HG02798 (cell line): ENCODE results near the gene LRRC8D.
A peak's percentile ranks its signal among the peaks of the same experiment; 100 is the strongest.

ENCODE experiments used
- ATAC-seq: cut with Tn5 transposase; IDR thresholded peaks from one replicate; pipeline ENCODE4 v1.9.1; 2021; ENCODE audit warnings: mild to moderate bottlenecking; ENCODE audit not compliant: unreplicated experiment, poor library complexity

LRRC8D gene

DNA sequence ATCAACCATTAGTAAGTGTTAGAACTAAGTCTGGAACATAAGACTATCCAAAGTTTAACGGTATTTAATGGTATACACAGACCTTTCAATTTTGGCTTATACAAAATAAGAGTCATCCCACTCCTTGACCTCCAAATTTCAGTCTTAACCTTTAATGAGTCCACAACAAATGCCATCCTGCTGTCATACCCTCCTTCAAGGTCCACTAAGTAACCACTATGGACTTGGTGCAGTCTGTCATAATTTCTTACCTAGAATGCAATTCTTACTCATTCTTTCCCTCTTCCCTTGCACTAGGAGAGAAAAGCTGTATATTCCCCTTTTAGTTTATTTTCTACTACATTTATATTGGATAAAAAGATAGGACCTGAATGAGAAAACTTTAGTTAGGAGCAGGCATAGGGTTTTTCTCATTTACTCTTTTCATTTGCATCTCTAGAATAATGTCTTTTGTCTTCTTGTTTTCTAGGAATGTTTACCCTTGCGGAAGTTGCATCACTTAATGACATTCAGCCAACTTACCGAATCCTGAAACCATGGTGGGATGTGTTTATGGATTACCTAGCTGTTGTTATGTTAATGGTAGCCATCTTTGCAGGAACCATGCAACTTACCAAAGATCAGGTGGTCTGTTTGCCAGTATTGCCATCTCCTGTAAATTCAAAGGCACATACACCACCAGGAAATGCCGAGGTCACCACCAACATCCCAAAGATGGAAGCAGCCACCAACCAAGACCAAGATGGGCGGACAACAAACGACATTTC, 111.9 kb downstream of the LRRC8D start:
- no peak for ATAC-seq

DNA sequence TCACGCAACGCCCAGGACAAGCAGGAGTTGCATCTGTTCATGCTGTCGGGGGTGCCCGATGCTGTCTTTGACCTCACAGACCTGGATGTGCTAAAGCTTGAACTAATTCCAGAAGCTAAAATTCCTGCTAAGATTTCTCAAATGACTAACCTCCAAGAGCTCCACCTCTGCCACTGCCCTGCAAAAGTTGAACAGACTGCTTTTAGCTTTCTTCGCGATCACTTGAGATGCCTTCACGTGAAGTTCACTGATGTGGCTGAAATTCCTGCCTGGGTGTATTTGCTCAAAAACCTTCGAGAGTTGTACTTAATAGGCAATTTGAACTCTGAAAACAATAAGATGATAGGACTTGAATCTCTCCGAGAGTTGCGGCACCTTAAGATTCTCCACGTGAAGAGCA, 113.6 kb downstream of the LRRC8D start:
- no peak for ATAC-seq

DNA sequence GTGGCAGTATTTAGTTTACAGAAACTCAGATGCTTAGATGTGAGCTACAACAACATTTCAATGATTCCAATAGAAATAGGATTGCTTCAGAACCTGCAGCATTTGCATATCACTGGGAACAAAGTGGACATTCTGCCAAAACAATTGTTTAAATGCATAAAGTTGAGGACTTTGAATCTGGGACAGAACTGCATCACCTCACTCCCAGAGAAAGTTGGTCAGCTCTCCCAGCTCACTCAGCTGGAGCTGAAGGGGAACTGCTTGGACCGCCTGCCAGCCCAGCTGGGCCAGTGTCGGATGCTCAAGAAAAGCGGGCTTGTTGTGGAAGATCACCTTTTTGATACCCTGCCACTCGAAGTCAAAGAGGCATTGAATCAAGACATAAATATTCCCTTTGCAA, 114.4 kb downstream of the LRRC8D start:
- ATAC-seq: no peak

DNA sequence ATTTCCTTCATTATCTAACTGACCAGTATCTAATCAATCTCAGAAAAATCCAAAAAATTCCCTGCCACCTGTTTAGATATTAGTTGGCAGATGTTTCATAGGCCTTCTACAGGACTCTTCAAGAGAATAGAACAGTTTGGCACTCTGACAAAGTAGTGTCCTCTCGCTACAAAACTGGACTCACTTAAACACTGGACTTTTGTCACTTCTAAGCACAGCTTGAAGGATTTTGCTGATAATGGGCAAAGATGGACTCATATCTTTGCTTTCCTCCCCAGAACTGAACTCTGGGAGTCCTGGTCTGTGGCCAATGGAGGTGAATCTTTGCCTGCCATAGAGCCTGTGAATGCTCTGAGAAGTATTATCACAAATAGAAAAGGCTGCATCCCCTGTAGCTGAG, 115.9 kb downstream of the LRRC8D start:
- no peak for ATAC-seq

DNA sequence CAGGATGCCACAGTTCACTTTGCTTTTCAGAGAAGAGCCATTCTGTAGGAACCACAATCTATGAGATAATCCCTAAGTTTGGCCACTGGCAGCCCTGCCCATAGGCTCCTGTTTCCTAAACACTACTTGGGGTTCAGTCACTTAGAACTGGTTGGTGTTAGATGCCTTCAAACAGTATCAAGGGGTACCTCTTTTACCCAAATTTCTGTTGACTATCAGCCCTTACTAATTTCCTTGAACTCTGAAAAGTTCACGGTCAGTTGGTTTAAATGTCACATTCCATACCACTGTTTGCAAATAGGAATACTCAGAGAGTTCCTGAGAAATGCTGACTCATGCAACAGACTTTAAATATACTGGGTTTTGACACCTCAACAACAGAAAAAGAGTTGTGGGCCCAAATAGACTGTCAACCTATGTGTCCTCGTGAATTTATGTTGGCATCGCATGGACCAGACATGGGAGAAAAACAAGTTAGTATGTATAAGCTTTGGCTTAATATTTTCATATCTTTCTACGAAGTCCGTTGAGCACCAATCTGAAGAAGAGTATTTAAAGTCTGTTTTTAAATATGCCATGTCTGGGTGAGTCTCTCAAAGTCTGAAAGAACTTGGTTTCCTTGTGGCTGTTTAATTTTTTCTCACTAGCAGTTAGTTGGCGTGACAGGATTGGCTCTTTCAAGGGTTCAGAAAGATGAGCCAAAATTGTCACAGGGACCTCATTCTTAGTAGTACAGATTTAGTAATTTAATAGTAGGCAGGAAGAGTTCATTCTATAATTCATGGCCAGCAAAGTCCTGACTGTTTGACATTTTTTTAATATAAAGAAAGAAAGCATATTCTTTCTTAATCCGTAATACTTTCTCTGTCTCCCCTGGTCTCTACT, 117.6 kb downstream of the LRRC8D start:
- ATAC-seq: no peak

DNA sequence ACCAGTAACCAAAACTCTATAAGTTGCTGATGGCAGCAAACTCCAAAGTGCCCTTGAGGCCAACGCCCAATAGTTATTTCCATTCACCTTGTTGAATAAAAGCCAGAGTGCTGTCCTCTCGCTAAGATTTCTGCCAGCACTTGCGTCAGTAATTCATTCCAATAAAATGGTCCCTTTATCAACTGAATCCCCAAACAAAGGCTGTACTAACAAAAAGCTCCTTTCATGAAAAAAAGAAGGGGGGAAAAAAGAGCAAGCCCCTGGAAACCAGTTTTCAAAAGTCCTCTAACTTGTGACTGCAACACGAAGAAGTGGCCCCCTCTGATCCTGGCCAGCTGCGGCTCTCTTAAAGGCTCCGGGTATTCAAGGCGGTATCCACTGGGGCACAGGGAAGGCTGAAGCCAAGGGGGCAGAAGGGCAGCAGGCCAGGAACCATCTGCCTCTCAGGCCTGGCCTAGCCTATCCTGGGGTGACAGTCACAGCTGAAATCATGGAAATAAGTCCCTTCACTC, 118.3 kb downstream of the LRRC8D start:
- ATAC-seq: no peak

DNA sequence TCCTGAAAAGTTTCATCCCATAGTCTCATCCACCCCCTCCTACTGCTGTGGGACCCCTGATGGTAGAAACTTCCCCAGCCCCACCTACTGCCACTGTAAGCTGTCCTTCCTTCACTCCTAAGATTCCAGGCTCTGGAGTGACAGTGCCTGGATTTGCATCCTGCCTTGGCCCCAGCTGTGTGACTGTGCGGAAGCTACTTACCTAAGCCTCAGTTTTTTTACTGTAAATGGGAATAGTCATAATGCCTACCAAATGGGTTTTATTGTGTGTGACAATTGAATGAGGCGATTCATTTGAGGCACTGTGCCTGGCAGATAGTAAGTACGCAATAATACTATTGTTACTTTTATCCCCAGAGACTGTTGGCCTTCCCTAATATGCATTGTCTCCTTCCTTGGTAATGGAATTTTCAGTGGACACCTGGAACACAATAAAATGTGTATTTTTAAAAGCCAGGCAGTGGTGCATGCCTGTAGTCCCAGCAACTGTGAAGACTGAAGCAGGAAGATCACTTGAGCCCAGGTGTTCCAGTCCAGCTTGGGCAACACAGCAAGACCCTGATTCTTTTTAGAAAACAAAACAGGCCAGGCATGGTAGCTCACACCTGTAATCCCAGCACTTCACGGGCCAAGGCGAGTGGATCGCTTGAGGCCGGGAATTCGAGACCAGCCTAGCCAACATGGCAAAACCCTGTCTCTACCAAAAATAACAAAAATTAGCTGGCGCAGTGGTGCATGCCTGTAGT, 119.0 kb downstream of the LRRC8D start:
- no peak for ATAC-seq

DNA sequence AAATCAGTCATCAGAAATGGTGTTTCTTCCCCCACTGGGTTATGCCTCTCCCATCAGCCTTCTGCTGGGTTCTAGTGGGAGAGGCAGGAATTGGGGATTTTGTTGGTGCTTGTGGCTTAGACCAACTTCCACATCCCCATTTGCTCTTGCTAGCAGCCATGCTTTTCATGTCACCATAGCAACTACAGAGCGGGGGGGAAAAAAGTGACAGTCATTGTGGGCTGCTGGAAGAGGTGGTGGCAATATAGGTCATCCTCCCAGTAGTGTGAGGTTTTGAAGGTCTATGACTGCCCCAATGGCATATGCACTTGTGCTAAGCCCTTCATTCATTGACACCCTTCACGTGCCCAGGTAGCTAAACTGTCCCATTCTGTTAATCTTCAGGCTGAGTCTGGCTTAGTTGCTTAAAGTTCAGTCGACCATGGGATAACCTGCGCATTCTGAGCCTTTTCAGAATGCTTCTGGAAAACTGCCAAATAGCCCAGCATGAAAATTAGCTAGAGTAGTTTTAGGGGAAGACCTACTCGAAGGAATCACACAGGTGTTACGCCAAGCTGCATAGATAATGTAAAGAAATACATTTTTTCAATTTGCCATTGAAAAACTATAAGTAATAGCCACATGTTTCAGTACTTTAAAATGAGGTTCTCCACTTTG, 120.4 kb downstream of the LRRC8D start:
- ATAC-seq: peak; percentile 28

DNA sequence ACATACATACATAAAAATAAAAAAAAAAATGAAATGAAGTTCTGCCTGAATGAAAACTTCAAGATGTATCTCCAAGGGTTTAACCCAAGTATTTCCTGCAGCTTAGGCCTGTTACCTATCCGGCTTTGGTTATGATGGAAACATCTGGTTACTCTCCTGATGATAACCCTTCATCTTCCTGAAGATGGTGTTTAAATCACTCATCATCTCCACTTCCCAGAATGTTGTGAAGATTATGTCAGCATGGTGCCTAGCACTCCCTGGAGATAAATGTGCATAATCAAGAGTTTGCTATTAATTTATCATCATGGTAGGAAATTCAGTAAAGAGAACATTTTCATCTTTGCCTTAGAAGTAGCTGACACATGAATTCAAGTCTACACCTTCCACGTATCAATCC, 121.2 kb downstream of the LRRC8D start:
- ATAC-seq: no peak

DNA sequence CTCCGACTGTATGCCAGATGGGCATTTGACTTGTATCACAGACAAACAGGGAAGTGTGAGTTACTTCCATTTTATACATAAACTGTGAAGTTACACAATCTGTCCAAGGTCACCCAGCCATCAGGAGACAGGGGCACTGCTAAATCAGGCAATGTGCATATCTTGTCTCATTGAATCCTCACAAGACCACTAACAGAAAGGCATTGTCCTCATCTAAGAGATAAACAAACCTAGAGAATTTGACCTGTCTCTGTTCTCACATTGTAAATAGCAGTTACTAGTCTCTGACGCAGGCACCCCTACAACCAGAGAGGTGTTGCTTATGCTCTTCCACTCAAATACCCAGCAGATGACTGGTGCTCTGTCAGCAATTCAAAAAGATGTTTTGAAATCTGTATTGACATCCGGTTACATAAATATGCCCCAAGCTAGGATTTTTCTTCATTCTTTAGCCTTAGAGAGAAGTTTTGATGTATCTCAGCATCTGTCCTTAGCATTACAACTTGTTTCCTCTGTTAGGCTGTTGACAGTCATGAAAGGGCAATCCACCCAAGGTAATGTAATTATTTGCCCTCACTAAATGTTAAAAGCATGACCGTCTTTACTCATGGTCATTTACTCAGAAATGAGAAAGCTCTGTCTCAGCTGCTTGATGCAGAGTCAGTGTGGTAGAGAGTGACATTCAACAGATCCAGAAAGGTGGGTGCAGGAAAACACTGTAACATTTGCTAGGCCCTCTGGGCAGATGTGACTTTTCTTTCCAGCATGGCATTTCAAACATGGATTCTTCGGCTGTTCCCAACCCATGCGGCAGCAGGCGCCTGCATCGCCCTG, 122.2 kb downstream of the LRRC8D start:
- no peak for ATAC-seq

DNA sequence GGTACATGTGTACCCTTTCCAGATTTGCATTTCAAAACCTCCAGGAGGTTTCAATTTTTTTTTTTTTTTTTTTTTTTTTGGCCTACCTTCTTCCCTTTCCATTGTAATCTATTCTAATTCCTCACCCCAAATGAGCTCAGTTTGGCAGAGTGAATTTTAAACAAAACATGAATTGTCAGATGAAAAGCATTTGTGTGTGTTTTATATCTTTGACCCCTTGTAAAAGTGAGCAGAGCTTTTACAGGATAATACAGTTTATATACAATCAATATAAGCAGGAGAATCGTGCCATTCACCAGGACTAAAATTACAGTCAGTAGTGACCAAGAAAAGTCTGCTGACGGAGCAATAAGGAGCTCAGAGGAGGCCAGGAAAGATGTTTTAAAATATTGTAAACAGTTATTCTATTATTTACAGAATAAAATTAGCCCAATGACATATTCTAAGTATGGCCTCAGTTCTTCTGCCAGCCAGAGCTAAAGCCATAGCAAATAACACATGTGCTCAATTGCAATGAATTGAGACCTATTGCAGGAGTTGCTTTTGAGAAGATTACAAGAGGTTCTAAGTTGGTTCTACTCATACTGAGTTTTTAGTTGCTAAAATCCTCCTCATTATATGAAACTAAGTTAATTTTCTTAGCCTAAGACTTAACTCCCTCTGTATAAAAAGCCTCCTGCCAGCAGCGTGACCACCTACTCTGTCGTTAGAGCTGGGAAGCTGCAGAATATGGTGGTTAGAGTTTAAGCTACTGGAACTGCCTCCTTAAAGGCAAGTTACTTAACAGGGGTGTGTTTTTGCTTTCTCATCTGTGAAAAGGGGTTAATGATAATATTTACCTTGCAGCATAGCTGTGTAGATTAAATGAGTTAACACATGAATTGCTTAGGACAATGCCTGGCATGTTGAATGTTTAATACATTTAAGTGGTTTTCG, 123.3 kb downstream of the LRRC8D start:
- ATAC-seq: no peak

DNA sequence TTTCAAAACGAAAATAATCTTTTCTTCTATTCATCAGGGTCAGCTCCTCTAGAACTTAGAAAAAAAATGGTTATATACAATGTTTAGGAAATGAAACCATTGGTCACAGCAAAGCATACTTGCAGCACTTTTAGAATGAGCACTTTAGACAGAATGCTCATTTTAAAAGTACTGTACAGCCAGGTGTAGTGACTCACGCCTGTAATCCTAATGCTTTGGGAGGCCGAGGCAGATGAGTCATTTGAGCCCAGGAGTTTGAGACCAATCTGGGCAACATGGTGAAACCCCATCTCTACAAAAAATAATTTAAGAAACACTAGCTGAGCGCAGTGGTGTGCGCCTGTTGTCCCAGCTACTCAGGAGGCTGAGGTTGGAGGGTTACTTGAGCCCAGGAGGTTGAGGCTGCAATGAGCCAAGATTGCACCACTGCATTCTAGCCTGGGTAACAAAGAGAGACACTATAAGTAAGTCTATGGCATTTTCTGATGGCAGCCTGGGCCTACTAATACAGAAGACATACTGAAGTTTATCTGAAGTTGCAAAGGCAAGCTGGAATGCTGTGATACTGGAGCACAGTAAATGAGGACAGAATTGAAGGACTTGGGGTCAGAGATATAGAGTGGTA, 125.1 kb downstream of the LRRC8D start:
- peak; percentile 88 for ATAC-seq

DNA sequence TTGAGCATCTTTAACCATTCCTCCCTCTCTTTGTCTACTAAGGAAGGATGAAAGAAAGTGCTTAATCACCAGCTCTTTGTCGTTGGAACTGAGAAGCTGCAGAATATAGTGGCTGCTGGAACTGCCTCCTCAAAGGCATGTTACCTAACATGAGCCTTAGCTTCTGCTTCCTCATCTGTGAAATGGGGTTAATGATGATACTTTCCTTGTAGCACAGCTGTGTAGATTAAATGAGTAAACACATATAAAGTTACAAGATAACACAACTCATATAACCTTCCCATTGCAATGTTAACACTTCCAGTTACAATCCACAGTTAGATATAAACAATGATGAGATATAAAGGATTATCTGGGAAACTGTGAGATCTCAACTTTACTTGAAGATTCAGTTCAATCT, 125.7 kb downstream of the LRRC8D start:
- no peak for ATAC-seq

DNA sequence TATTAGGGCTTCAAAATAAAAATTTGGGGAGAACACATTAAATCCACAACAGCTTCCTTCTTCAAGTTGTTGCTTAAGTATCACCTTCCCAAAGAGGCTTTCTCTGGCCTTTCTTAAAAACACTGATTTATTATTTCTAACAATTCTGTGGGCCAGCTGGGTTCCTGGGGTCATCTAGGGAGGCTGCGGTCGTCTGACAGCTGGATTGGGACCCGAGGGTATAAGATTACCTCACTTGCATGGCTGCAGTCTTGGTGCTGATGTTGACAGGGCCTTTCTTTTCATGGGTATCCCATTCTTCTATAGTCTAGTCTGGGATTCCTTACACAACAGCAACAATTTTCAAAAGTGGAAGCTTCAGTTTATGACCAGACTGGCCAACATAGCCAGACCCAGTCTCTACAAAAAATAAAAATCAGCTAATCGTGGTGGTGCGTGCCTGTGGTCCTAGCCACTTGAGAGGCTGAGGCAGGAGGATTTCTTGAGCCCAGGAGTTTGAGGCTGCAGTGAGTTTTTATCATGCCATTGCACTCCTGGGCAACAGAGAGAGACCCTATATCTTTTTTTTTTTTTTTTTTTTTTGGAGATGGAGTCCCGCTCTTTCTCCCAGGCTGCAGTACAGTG, 128.0 kb downstream of the LRRC8D start:
- ATAC-seq: no peak

DNA sequence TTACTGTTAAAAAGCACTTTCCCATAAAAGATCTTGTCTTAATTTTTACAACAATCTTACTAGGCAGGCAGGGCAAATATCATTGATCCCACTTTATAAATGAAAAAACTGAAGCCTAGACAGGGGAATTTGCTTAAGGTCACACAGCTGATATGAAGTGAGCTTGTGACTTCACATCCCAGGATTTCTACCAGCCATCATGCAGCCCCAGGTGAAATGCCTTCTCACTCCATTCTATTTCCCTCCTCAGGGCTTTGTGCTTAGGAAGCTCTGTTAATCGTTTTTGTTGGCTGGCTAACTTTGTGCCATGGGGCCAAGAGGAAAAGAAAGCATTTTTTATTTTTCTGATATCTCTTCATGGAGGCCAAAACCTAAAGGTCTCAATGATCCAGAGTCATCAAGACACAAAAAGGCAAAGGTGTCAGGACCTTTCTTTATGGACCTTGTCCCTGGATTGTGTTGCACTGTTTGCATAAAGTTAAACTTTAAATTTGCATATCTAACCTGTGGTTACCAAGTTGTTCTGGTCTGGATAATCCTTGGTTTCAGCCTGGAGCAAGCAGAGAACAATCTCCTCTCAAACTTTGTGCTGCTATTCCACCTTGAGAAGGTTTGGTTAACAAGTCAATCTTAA, 129.3 kb downstream of the LRRC8D start:
- no peak for ATAC-seq

DNA sequence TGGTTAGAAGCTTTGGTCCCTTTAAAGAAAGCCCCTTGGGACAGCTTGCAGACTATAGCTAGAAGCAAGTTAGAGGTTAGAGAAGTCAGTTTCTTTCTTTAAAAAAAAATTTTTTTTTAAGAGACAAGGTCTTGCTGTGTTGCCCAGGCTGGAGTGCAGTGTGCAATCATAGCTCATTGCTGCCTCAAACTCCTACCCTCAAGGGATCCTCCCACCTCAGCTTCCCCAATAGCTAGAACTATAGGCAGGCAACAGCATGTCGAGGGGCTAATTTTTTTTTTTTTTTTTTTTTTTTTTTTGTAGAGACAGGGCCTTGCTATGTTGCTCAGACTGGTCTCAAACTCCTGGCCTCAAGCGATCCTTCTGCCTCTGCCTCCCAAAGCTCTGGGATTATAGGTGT, 129.9 kb downstream of the LRRC8D start:
- ATAC-seq: no peak
